Heart left ventricle (tissue), 16 donors: ENCODE results near the gene ZNF492. TPM values are rescaled to one million over a fixed set of nuclear protein-coding genes. Genes with fewer than 3 reads are reported as not detected.

Experiments
- ATAC-seq, 4 donors: fragments of 200-7000 bp; cut with Tn5 transposase; one replicate each; pipeline ENCODE4 v1.9.1; 2020 to 2022; ENCODE audit warnings: moderate library complexity in 4 of 4, mild to moderate bottlenecking in 3 of 4, moderate number of reproducible peaks in 1 of 4
- DNase-seq, 5 donors: peaks; one replicate each; pipeline ENCODE4 v3.0.0-alpha.2; 2020
- H3K27ac ChIP-seq, 12 donors: fragments of 200-600 bp; sonication (generic) in 4 of 12; one replicate each; pipeline versions ENCODE4 v1.5.0 to v1.8.0; 2016 to 2022; ENCODE audit warnings: mild to moderate bottlenecking in 2 of 12
- H3K27me3 ChIP-seq, 9 donors: fragments of 200-600 bp; sonication (generic) in 2 of 9; one replicate each; pipeline versions ENCODE4 v1.5.1 to v1.8.0; 2016 to 2022; ENCODE audit warnings: mild to moderate bottlenecking in 3 of 9
- H3K36me3 ChIP-seq, 9 donors: fragments of 200-600 bp; sonication (generic) in 2 of 9; one replicate each; pipeline versions ENCODE4 v1.5.0 to v1.8.0; 2018 to 2022; ENCODE audit warnings: mild to moderate bottlenecking in 2 of 9
- H3K4me1 ChIP-seq, 12 donors: fragments of 200-600 bp; sonication (generic) in 4 of 12; one replicate each; pipeline versions ENCODE4 v1.5.0 to v1.8.0; 2016 to 2022; ENCODE audit warnings: mild to moderate bottlenecking in 3 of 12
- H3K4me3 ChIP-seq, 12 donors: fragments of 200-600 bp; sonication (generic) in 4 of 12; one replicate each; pipeline versions ENCODE4 v1.5.0 to v1.8.0; 2017 to 2022; ENCODE audit warnings: mild to moderate bottlenecking in 9 of 12, moderate library complexity in 4 of 12
- H3K9me3 ChIP-seq, 12 donors: fragments of 200-600 bp; sonication (generic) in 4 of 12; one replicate each; pipeline versions ENCODE4 v1.5.0 to v1.8.0; 2016 to 2022; ENCODE audit warnings: mild to moderate bottlenecking in 1 of 12
- CTCF ChIP-seq, 12 donors: fragments of 200-600 bp; sonication (generic) in 4 of 12; IDR thresholded peaks; one replicate each; pipeline versions ENCODE4 v1.5.0 to v1.8.0; 2018 to 2022; ENCODE audit warnings: antibody characterized with exemption in 12 of 12, mild to moderate bottlenecking in 5 of 12
- POLR2A ChIP-seq, 2 donors: fragments of 450-650 bp; IDR thresholded peaks; one replicate each; pipeline ENCODE4 v1.6.1; 2017; ENCODE audit warnings: antibody characterized with exemption in 2 of 2, mild to moderate bottlenecking in 2 of 2, moderate library complexity in 2 of 2
- WGBS, 4 donors: extraction: QIAGEN DNeasy Blood & Tissue Kit in 2 of 4; methylation state at CpG; one replicate each; pipeline versions ENCODE4 v1.1.5 to v1.1.7; 2013 to 2018; 5-methylcytosine and 5-hydroxymethylcytosine counted together
- intact Hi-C, 10 donors: fragments of 100-400 bp; cut with DNase I; formaldehyde crosslinking; loops; one replicate each; pipeline versions ENCODE4 v1.11.1 to v1.14.2; 2022
- polyA plus RNA-seq, 2 donors: library from polyadenylated mRNA; stranded (reverse); fragments of 200-250 nt; gene quantifications; one replicate each; pipeline ENCODE4 v1.2.3, GENCODE V29; 2013
- total RNA-seq, 9 donors: library from RNA; depleted of rRNA in 2 of 9; stranded (reverse); fragments of >200 nt in 2 of 9; fragmentation: NEBNext Ultra II Directional in 3 of 9; extraction: Animal tissue kit (Norgen Biotek cat#: 25700) in 3 of 9; gene quantifications; one replicate each; pipeline versions ENCODE4 v1.1.0 to v1.2.4, GENCODE V29; 2016 to 2023
- donor health status: ischemic (EF 13 %, LVEDD 7.1; RV severe dilation, severe dysfunction).
- donor health status: healthy with polysubstance abuse.
- donor health status: DM: no; HTN: yes; CAD: no.
- donor health status: DM: no; HTN: no; CAD: no.
- donor health status: ischemic (EF 25% LVEDD 6.9; RV normal size, moderate dysfunction).
- donor health status: ischemic (EF 25% LVEDD 5.7; RV mildly dilated, moderate dysfunction).
- donor health status: healthy.
- donor health status: DM: yes; HTN: yes; CAD: no.
- donor health status: ischemic (EF 35%, LVEDD 5.7; RV mildly dilated, moderate dysfunction).
- donor health status: nonischemic (EF 11% LVEDD 7.7; RV severe dilation, severe dysfunction).
- donor health status: DM: yes; HTN: yes; CAD: no.
- donor health status: PGD.
- donor health status: ischemic (EF 29% LVEDD 5.4; RV normal size, mild dysfunction).
- donor health status: nonischemic (EF 23%, LVEDD 6.1; RV moderate dilation, normal function).

ZNF492 gene
- total and polyA plus RNA-seq, 11 donors, result 0.04 to 0.24 (median 0.13) TPM; not detected in 3

- Histone ChIP-seq H3K27ac (peak overlapping the region in 4 of 12 donors; percentile 46 to 78 (median 70)), H3K27me3 (peaks cover 0 to 39% (median 7%) of the 10 kb centered on the region in 9 donors), H3K4me3 (peak overlapping the region in 3 of 12 donors; percentile 3 to 13 (median 8)), H3K9me3 (peaks cover 0 to 6% (median 0%) of the 10 kb centered on the region in 12 donors), H3K4me1 (peaks cover 0 to 12% (median 0%) of the 10 kb centered on the region in 12 donors), H3K36me3 (no peaks in the 10 kb centered on the region)
- 24 to 38% (median 26%) methylated on average over 28 to 44 of the region's 44 CpGs for WGBS, 4 donors
- no peak for TF ChIP-seq CTCF (IDR thresholded peaks at IDR 0.05)
- no peak for TF ChIP-seq POLR2A (IDR thresholded peaks at IDR 0.05)
- intact Hi-C loops, result no loop called here
- ATAC-seq, result peak in 3 of 4 donors; percentile 67 to 80 (median 76)
- peak in 4 of 5 donors; percentile 48 to 68 (median 52) for DNase-seq
Measured at GRCh38 chr19:22617614-22618320, 16.4 kb upstream of the ZNF492 start.

- H3K4me3 ChIP-seq, result no peak overlapping the region
- intact Hi-C loops, result no loop called here
- H3K27ac ChIP-seq, result peak overlapping the region in 5 of 12 donors; percentile 1 to 78 (median 67)
- peak in 4 of 5 donors; percentile 42 to 52 (median 48) for DNase-seq
- peaks cover 4 to 55% (median 12%) of the 10 kb centered on the region in 9 donors for H3K27me3 ChIP-seq
- no peak for TF ChIP-seq POLR2A (IDR thresholded peaks at IDR 0.05)
- TF ChIP-seq CTCF (IDR thresholded peaks at IDR 0.05), result no peak
- peaks cover 0 to 17% (median 0%) of the 10 kb centered on the region in 12 donors for H3K4me1 ChIP-seq
- H3K36me3 ChIP-seq, result no peaks in the 10 kb centered on the region
- WGBS, 4 donors, result 38 to 47% (median 42%) methylated on average over 4 of the region's 4 CpGs
- peak in 3 of 4 donors; percentile 66 to 71 (median 66) for ATAC-seq
- peaks cover 0 to 9% (median 0%) of the 10 kb centered on the region in 12 donors for H3K9me3 ChIP-seq
Measured at GRCh38 chr19:22619371-22619770, 14.8 kb upstream of the ZNF492 start.

- no peak for ATAC-seq
- H3K4me3 ChIP-seq, result no peak overlapping the region
- peaks cover 0 to 17% (median 0%) of the 10 kb centered on the region in 12 donors for H3K4me1 ChIP-seq
- H3K27me3 ChIP-seq, result peaks cover 4 to 60% (median 12%) of the 10 kb centered on the region in 9 donors
- intact Hi-C loops, result no loop called here
- peak overlapping the region in 5 of 12 donors; percentile 1 to 78 (median 67) for H3K27ac ChIP-seq
- H3K36me3 ChIP-seq, result no peaks in the 10 kb centered on the region
- WGBS, 4 donors, result 77 to 90% (median 83%) methylated on average over 2 to 3 of the region's 3 CpGs
- TF ChIP-seq CTCF (IDR thresholded peaks at IDR 0.05), result no peak
- TF ChIP-seq POLR2A (IDR thresholded peaks at IDR 0.05), result no peak
- no peak for DNase-seq
- H3K9me3 ChIP-seq, result peaks cover 0 to 9% (median 0%) of the 10 kb centered on the region in 12 donors
Measured at GRCh38 chr19:22619932-22620331, 14.2 kb upstream of the ZNF492 start.

- intact Hi-C loops, result no loop called here
- peaks cover 0 to 17% (median 0%) of the 10 kb centered on the region in 12 donors for H3K4me1 ChIP-seq
- peaks cover 0 to 9% (median 0%) of the 10 kb centered on the region in 12 donors for H3K9me3 ChIP-seq
- WGBS, 4 donors, result 81 to 90% (median 89%) methylated on average over 4 to 6 of the region's 6 CpGs
- H3K27me3 ChIP-seq, result peaks cover 4 to 60% (median 12%) of the 10 kb centered on the region in 9 donors
- TF ChIP-seq CTCF (IDR thresholded peaks at IDR 0.05) (no peak), POLR2A (IDR thresholded peaks at IDR 0.05) (no peak)
- H3K36me3 ChIP-seq, result no peaks in the 10 kb centered on the region
- H3K4me3 ChIP-seq, result no peak overlapping the region
- peak overlapping the region in 3 of 12 donors; percentile 67 to 78 (median 72) for H3K27ac ChIP-seq
- no peak for ATAC-seq
- peak in 1 of 5 donors; percentile 25 for DNase-seq
Measured at GRCh38 chr19:22620401-22620800, 13.7 kb upstream of the ZNF492 start.
